ENCODE measurements around the gene TTLL13. TPM values are rescaled to one million over a fixed set of nuclear protein-coding genes. Genes with fewer than 3 reads are reported as not detected.
"Not testable (repeated sequence)": the region's sequence is repeated elsewhere in the genome, so short reads cannot be mapped to it uniquely, and the experiment has no call there.

TTLL13 gene
- total and polyA plus RNA-seq, 2 experiments from 2014 or later = not detected

DNA sequence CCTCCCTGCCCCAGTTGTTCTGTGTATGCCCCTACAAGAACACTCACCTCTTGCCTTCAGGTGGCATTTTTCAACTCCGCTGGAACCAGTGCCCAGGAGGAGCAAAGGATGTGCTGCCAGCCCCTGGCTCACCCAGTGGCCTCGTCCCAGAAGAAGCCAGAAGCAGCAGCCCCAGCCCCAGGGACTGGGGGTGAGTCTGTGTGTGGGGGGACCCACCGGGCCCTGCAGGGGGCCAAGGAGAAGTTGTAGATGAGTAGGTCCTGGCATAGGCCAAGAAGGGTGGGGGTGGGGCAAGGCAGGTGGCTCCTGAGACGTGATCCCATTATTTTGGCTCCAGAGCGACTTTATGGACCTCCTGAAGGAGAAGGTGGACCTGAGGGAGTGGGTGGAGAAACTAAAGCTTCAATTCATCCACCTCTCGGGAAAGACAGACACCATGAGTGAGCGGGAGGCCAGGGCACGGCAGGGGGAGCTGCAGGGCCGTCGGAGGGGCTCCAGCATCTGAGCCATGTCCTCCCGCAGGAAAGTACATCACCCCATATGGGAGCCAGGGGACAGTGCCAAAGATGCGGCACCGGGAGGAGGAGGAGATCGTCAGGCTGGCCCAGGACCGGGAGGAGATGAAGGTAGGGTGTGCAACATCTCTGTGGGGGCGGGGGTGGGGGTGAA lies 45.4 kb downstream of the TTLL13 start:
- no peak for DNase-seq (ENCODE audit: low spot score)
- Histone ChIP-seq H3K4me2 (no peak overlapping the region), H3K27me3 (no peaks in the 10 kb centered on the region), H3K27ac (no peak overlapping the region), H2AFZ (no peak overlapping the region), H4K20me1 (ENCODE audit: insufficient read depth, poor library complexity, severe bottlenecking) (no peaks in the 10 kb centered on the region), H3K9me2 (replicated peaks; ENCODE audit: insufficient read depth) (no peaks in the 10 kb centered on the region), H3K79me2 (no peaks in the 10 kb centered on the region), H3K4me3 (no peak overlapping the region), H3K4me1 (ENCODE audit: insufficient read depth) (no peaks in the 10 kb centered on the region), H3K36me3 (replicated peaks; ENCODE audit: insufficient read depth, low read depth) (no peaks in the 10 kb centered on the region), H3K9me3 (ENCODE audit: low read depth) (no peaks in the 10 kb centered on the region)
- 81% methylated on average over 16 of the region's 16 CpGs for WGBS (ENCODE audit: low lambda C conversion rate, missing lambda C conversion rate)
- no peak for TF ChIP-seq EZH2 (IDR thresholded peaks at IDR 0.05; ENCODE audit: borderline replicate concordance)

DNA sequence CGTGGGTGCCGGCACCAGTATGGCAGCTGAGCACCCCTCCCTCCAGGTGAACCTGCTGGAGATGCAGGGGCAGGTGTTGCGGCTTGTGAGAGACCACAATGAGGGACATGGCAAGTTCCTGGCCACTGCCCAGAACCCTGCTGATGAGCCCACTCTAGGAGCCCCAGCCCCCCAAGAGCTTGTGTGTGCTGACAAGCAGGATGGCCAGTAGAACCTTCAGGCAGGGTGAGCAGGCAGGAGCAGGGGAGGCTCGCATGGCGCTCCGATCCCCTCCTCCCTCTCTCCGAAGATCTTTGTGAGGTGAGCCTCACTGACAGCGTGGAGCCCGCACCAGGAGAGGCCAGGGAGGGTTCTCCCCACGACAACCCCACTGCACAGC lies 45.9 kb downstream of the TTLL13 start:
- H3K4me2 ChIP-seq = no peak overlapping the region

DNA sequence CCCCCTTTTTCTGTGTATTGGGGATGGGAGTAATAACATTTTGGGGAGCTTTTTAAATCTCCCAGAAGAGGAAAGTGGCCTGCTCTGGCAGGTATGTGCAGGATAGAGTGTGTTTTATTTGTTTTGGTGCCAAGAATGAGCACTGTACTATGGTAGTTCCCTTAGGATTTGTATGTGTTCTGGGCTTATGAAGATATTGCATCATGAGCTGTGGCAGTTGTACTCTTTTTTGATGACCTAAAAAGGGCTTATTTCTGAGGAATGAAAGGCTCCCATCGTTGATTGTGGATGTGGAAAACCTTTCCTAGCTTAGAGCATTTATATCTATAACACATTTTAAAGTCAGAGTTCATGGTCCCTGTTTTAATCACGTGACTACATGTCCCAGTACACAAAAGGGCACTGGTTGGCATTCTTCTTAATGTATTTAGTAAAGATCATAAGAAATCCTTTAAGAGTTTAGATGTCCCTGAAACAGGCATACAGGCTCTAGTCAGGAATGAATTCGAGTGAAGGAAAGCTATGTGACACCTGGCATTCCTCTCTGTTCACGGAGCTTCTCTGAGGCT lies 47.0 kb downstream of the TTLL13 start:
- H3K36me3 ChIP-seq (replicated peaks; ENCODE audit: insufficient read depth, low read depth); H2AFZ ChIP-seq; H3K27me3 ChIP-seq; H3K4me3 ChIP-seq; DNase-seq (ENCODE audit: low spot score); H4K20me1 ChIP-seq (ENCODE audit: insufficient read depth, poor library complexity, severe bottlenecking); H3K9me3 ChIP-seq (ENCODE audit: low read depth); H3K79me2 ChIP-seq; H3K27ac ChIP-seq; H3K4me2 ChIP-seq; H3K4me1 ChIP-seq (ENCODE audit: insufficient read depth); H3K9me2 ChIP-seq (replicated peaks; ENCODE audit: insufficient read depth): not testable (repeated sequence)
- 71% methylated on average over 4 of the region's 4 CpGs for WGBS (ENCODE audit: low lambda C conversion rate, missing lambda C conversion rate)

More for the DNA sequence above, 45.9 kb downstream of the TTLL13 start:
- Histone ChIP-seq H3K9me2 (replicated peaks; ENCODE audit: insufficient read depth) (no peaks in the 10 kb centered on the region), H4K20me1 (ENCODE audit: insufficient read depth, poor library complexity, severe bottlenecking) (no peaks in the 10 kb centered on the region), H2AFZ (no peak overlapping the region), H3K79me2 (no peaks in the 10 kb centered on the region), H3K27me3 (no peaks in the 10 kb centered on the region), H3K4me1 (ENCODE audit: insufficient read depth) (no peaks in the 10 kb centered on the region), H3K9me3 (ENCODE audit: low read depth) (no peaks in the 10 kb centered on the region), H3K36me3 (replicated peaks; ENCODE audit: insufficient read depth, low read depth) (no peaks in the 10 kb centered on the region), H3K4me3 (no peak overlapping the region), H3K27ac (no peak overlapping the region)
- 76% methylated on average over 10 of the region's 10 CpGs for WGBS (ENCODE audit: low lambda C conversion rate, missing lambda C conversion rate)
- TF ChIP-seq EZH2 (IDR thresholded peaks at IDR 0.05; ENCODE audit: borderline replicate concordance) = no peak
- TF ChIP-seq, protein P1, sequence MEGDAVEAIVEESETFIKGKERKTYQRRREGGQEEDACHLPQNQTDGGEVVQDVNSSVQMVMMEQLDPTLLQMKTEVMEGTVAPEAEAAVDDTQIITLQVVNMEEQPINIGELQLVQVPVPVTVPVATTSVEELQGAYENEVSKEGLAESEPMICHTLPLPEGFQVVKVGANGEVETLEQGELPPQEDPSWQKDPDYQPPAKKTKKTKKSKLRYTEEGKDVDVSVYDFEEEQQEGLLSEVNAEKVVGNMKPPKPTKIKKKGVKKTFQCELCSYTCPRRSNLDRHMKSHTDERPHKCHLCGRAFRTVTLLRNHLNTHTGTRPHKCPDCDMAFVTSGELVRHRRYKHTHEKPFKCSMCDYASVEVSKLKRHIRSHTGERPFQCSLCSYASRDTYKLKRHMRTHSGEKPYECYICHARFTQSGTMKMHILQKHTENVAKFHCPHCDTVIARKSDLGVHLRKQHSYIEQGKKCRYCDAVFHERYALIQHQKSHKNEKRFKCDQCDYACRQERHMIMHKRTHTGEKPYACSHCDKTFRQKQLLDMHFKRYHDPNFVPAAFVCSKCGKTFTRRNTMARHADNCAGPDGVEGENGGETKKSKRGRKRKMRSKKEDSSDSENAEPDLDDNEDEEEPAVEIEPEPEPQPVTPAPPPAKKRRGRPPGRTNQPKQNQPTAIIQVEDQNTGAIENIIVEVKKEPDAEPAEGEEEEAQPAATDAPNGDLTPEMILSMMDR (IDR thresholded peaks at IDR 0.05; ENCODE audit: poor library complexity) = no peak
- no peak for TF ChIP-seq EZH2phosphoT487 (IDR thresholded peaks at IDR 0.05; ENCODE audit: low read depth, severe bottlenecking, unreplicated experiment)
- DNase-seq (ENCODE audit: low spot score) = no peak

DNA sequence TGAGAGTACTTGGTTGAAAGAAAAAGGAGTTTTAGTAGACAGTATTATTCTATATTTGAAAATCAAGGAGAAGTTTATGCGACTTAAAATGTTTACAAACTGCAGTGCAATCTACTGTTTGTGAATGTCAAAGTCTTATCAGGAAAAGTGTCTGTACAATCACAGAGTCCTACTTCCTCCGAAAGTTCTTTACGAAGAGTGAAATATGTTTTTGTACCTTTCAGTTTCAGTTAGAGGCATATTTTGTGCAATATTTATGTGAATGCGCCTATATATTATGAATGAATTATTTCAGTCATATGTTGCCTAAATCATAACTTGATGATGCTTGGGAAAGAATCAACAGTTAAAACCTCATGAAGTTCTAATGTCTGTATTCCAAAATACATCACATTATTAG lies 47.7 kb downstream of the TTLL13 start:
- H3K4me3 ChIP-seq = no peak overlapping the region
- H3K27ac ChIP-seq = no peak overlapping the region
- H3K4me2 ChIP-seq = no peak overlapping the region
- no peaks in the 10 kb centered on the region for H3K4me1 ChIP-seq (ENCODE audit: insufficient read depth)
- TF ChIP-seq EZH2 (IDR thresholded peaks at IDR 0.05; ENCODE audit: borderline replicate concordance) (no peak), EZH2phosphoT487 (IDR thresholded peaks at IDR 0.05; ENCODE audit: low read depth, severe bottlenecking, unreplicated experiment) (no peak)
- TF ChIP-seq, protein P1 (IDR thresholded peaks at IDR 0.05; ENCODE audit: poor library complexity) = no peak
- H3K9me2 ChIP-seq (replicated peaks; ENCODE audit: insufficient read depth) = no peaks in the 10 kb centered on the region
- no peaks in the 10 kb centered on the region for H3K27me3 ChIP-seq
- H4K20me1 ChIP-seq (ENCODE audit: insufficient read depth, poor library complexity, severe bottlenecking) = no peaks in the 10 kb centered on the region
- WGBS (ENCODE audit: low lambda C conversion rate, missing lambda C conversion rate) = 91% methylated on average over 4 of the region's 4 CpGs
- H3K9me3 ChIP-seq (ENCODE audit: low read depth) = no peaks in the 10 kb centered on the region
- H2AFZ ChIP-seq = no peak overlapping the region
- H3K36me3 ChIP-seq (replicated peaks; ENCODE audit: insufficient read depth, low read depth) = no peaks in the 10 kb centered on the region
- no peaks in the 10 kb centered on the region for H3K79me2 ChIP-seq
- no peak for DNase-seq (ENCODE audit: low spot score)

Measured in hepatocyte (in vitro differentiated cells).